Activated CD4-positive, CD25-positive, alpha-beta regulatory T cell treated with anti-CD3 and anti-CD28 coated beads, Interleukin-2, amount 50 U/mL, for 72 hours (primary cell): ENCODE data around the gene LTB4R.
"Not testable (repeated sequence)": the region's sequence is repeated elsewhere in the genome, so short reads cannot be mapped to it uniquely, and the experiment has no call there.

Experiments used
- DNase-seq: peaks from one replicate; pipeline ENCODE4 v3.0.0; 2021

The LTB4R gene

GRCh38 chr14:24348186-24348585 is 36.9 kb downstream of the LTB4R start:
- DNase-seq, result no peak

- no peak for DNase-seq
These were observed 38.4 kb downstream of the LTB4R start for GRCh38 chr14:24349742-24350141.

DNA sequence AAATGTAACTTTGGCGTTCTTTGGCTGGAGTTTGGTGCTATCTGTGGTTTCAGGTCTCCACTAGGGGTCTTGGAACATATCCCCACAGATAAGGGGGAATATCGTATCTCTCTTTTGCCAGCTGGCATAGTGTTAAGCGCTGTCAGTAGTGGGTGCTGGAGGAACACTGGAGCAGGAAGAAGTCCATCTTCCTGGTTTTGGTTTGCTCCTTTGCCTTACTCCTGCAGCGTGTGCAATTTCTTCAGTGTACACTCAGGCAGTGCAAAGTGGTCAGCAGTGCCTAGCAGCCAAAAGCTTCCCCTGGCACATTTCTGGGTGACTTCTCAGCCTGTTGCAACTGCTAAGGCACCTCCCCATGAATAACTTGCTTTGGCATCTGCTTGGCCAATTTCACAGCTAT is 40.2 kb downstream of the LTB4R start:
- no peak for DNase-seq

- DNase-seq, result no peak
These were observed 42.5 kb downstream of the LTB4R start for GRCh38 chr14:24353559-24354481.

GRCh38 chr14:24354482-24354825 is 43.2 kb downstream of the LTB4R start:
- not testable (repeated sequence) for DNase-seq

DNA sequence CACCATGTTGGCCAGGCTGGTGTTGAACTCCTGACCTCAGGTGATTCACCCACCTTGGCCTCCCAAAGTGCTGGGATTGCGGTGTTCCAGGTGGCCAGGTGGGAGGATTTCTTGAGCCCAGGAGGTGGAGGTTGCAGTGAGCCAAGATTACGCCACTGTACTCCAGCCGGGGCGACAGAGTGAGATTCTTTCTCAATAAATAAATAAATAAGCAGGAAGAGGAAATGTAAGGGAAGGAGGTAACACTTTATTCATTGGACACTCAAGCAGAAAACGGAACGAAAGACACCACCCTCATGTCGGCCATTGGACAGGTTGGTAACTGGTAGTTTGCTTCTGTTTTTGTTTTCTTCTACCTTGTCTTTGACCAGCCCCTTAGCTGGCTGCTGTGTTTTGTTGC is 43.7 kb downstream of the LTB4R start:
- DNase-seq, result no peak

DNA sequence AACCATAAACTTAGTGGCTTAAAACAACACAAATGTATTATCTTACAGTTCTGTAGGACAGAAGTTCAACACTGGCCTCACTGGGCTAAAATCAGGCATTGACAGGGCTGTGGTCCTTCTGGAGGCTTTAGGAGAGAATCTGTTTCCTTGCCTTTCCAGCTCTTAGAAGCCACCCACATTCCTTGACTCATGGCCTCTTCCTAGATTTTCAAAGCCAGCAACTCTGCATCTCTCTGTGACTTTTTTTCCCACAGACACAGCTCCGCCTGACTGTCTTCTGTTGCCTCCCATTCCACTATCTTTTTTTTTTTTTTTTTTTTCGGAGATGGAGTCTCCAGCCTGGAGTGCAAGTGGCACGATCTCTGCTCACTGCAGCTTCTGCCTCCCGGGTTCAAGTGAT is 44.9 kb downstream of the LTB4R start:
- DNase-seq, result no peak

- no peak for DNase-seq
These were observed 49.0 kb downstream of the LTB4R start for GRCh38 chr14:24360281-24360680.

DNA sequence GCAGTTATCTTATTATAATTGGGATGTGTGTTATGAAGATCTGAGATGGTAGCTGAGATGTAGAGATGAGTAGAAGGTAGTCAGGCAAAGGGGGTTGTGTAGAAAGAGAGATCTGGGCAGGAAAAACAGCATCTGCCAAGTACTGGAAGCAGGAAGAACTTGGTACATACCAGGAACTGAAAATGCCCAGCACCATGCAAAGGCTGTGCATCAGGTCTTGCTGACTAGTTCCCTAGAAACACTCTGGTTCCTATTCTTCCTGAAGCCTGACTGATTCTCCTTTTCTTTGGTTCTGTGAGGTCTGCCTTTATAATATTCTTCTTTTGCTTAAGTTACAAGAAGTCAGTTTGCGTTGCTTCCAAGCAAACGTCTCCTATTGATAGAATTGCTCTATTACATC is 50.0 kb downstream of the LTB4R start:
- DNase-seq, result no peak

DNA sequence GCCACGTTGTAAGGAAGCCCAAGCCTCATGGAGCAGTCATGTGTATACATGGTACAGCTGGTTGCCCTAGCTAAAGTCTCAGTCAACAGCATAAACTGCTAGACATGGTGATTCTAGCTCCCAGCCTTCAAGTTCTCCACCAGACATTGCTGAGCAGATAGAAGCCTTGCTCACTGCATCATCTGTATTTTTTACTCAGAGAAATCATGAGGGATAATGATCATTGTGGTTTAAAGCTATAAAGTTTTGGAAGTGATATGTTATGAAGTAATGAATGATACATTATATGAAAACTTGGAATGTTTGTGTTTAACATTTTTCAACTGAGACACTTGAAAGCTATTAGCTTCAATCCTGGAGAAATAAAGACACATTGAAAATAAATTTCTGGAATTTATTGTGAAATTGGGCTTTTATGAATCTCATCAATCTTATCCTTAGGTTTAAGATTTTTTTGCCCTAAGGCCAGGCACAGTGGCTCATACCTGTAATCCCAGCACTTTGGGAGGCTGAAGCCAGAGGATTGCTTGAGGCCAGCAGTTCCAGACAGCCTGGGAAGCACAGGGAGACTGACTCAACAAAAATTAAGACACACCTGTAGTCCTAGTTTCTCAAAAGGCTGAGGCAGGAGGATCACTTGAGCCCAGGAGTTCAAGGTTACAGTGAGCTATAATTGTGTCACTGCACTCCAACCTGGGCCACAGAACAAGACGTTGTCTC is 51.1 kb downstream of the LTB4R start:
- no peak for DNase-seq

- DNase-seq, result no peak
These were observed 52.1 kb downstream of the LTB4R start for GRCh38 chr14:24363401-24363800.

- DNase-seq, result no peak
These were observed 53.5 kb downstream of the LTB4R start for GRCh38 chr14:24364841-24365240.

DNA sequence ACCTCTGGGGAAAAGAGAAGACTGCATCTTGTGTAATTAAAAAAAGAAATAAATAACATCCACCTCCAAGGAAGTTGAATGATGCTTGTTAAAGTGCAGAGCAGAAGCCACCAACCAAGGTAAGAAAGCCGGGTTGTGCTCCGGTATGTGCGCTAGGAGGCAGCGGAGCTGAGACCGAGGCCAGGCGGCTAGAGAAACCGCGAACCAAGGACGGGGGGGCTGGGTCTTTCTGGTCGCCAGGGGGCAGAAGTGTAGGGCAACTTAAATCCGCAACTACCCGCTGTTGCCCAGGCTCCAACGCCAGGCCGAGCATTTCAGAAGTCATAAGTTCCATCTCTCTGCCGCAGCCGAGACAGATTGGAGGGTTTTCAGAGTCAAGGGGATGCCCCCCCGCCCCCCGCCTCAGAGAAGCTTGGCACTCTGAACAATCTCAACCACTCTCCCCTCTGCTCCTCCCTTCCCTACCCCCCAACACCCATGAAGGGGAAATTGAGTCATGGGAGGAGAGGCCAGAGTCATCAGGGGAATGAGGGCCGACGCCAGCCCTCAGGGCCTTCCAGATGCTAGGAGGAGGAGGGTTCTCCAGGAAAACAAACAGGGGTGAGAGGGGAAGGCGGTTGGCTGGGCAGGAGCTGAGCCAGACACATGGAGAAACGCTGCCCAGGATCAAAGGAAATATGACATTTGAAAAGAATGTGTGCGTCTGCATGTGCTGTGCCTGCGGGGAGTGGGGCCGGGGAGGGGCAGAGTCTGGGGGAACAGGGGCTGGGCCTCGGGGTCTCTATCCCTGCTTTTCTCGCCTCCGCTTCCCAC is 54.5 kb downstream of the LTB4R start:
- DNase-seq, result peak; percentile 45

GRCh38 chr14:24366413-24366720 is 55.1 kb downstream of the LTB4R start:
- no peak for DNase-seq

GRCh38 chr14:24366721-24367513 is 55.6 kb downstream of the LTB4R start:
- DNase-seq, result peak; percentile 36
